GM12878 (cell line): ENCODE measurements around the gene TRIL. TPM values are rescaled to one million over a fixed set of nuclear protein-coding genes. Genes with fewer than 3 reads are reported as not detected.

ENCODE experiments used
- CHD1 ChIP-seq: IDR thresholded peaks from 2 replicates; pipeline ENCODE4 v1.6.1; 2012; ENCODE audit warnings: low read depth, low read length, improper control_type of control experiment
- CUX1 ChIP-seq: IDR thresholded peaks from 2 replicates; pipeline ENCODE4 v1.6.1; 2012; ENCODE audit warnings: improper control_type of control experiment, low read depth, low read length; ENCODE audit not compliant: insufficient replicate concordance
- FOXM1 ChIP-seq: IDR thresholded peaks from 2 replicates; pipeline ENCODE4 v1.6.1; 2012; ENCODE audit warnings: low read depth, mild to moderate bottlenecking, inconsistent platforms, low read length, moderate library complexity
- JUNB ChIP-seq: IDR thresholded peaks from 2 replicates; pipeline ENCODE4 v1.6.1; 2016; ENCODE audit warnings: antibody characterized with exemption, mild to moderate bottlenecking
- RELB ChIP-seq: fragments of 450-650 bp; IDR thresholded peaks from 2 replicates; pipeline ENCODE4 v1.6.1; 2017; ENCODE audit warnings: low read depth, mild to moderate bottlenecking, moderate library complexity
- ZNF592 ChIP-seq: fragments of 450-650 bp; IDR thresholded peaks from 2 replicates; pipeline ENCODE4 v1.6.1; 2017; ENCODE audit warnings: mild to moderate bottlenecking, moderate library complexity
- polyA plus RNA-seq, 11 experiments: library from polyadenylated mRNA; depleted of rRNA in 4 of 11; unstranded in 6 of 11; stranded (reverse) in 5 of 11; fragments of >200 nt; fragmentation: Nextera tagmentation in 4 of 11; fragmentation: Illumina TruSeq in 1 of 11; extraction: Ambion mirVana in 4 of 11; extraction: Trizol in 1 of 11; gene quantifications; 1 replicate in 1 of 11; 2 replicates in 10 of 11; pipeline versions ENCODE4 v1.2.1 to v1.2.3, GENCODE V29; 2011 to 2016; ENCODE audit warnings: inconsistent platforms in 2 of 11, missing spikeins in 2 of 11, low read depth in 1 of 11
- total RNA-seq, 4 experiments: library from RNA; depleted of rRNA in 3 of 4; stranded (reverse); fragments of >200 nt in 3 of 4; fragmentation: Illumina TruSeq in 1 of 4; extraction: Trizol in 1 of 4; gene quantifications; 2 replicates each; pipeline versions ENCODE4 v1.2.1 to v1.2.3, GENCODE V29; 2013 to 2021

Gene TRIL
- total and polyA plus RNA-seq, 10 of the 15 experiments (the other 5 are each of a cell fraction or from before 2014, with no cell fraction given) = not detected

DNA sequence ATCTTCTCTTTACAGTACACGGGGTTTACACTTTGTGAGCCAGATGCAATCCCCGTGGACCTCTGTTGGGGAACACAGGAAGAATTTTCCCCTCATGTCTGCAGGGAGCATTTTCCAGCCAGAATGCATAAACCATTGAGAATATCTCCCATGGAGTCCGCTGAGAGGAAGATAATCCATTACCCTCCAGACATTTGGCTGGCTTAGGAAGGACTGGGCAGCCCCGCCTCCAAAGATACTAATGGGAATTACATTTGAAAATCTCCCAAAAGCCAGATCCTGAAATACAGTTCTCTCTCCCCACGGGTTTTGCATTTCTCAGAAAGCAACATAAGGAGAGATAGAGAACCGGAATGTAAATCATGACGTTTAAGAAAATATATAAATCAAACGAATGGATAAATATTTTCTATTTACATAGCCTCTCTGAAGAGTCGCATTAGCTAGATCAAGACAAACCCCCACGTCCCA, 53.5 kb downstream of the TRIL start (continued):
- TF ChIP-seq CUX1 (no peak), CHD1 (no peak), JUNB (no peak), RELB (no peak), ZNF592 (no peak), FOXM1 (no peak)
